HCT116 (cell line): ENCODE data around the gene HMGCS2. TPM values are rescaled to one million over a fixed set of nuclear protein-coding genes. Genes with fewer than 3 reads are reported as not detected.

ENCODE experiments used
- ATAC-seq: fragments of 200-7000 bp; cut with Tn5 transposase; 2 replicates; pipeline ENCODE4 v1.9.1; 2020; ENCODE audit warnings: mild to moderate bottlenecking, moderate library complexity
- BruUV-seq: library from RNA; stranded (reverse); fragments of 400-500 nt; replicated peaks from 2 replicates; lab custom pipeline; 2021; lab: Mats Ljungman, UMichigan
- CTCF ChIA-PET: fragments of 300-600 bp; sonication (Branson Sonifier 250); formaldehyde crosslinking; loops from one replicate; lab custom pipeline; 2021; ENCODE audit warnings: antibody characterized with exemption; lab: Charles Lee
- POLR2A ChIA-PET: fragments of 300-600, 350-600 bp; sonication (Branson Sonifier 250); formaldehyde crosslinking; loops from one replicate; lab custom pipeline; 2021; ENCODE audit warnings: antibody characterized with exemption; lab: Charles Lee
- RAD21 ChIA-PET, 2 experiments: fragments of 300-600 bp; sonication (Branson Sonifier 250); formaldehyde crosslinking; loops; one replicate each; lab custom pipeline; 2023; ENCODE audit warnings: low total read pairs in 2 of 2; ENCODE audit not compliant: uncharacterized antibody in 2 of 2, unreplicated experiment in 2 of 2, low non-redundant PET in 1 of 2; lab: Charles Lee
- DNase-seq: peaks from one replicate; pipeline ENCODE4 v3.0.0-alpha.2; 2010; ENCODE audit warnings: low read depth, low spot score
- H2AFZ ChIP-seq: fragments of 200-600 bp; shearing (Covaris generic), sonication (generic); 2 replicates; pipeline ENCODE4 v1.6.1; 2017; ENCODE audit warnings: low read depth, mixed run types, mixed read lengths, antibody characterized with exemption, low read length; ENCODE audit not compliant: poor library complexity, severe bottlenecking
- H3K27ac ChIP-seq: 2 replicates; pipeline ENCODE4 v1.5.1; 2012; ENCODE audit warnings: low read depth, low read length
- H3K27me3 ChIP-seq: fragments of 200-600 bp; sonication (generic); 2 replicates; pipeline ENCODE4 v1.6.1; 2016; ENCODE audit warnings: mixed run types, low read length, mixed read lengths; ENCODE audit not compliant: insufficient read depth
- H3K36me3 ChIP-seq, 2 experiments: fragments of 200-500 bp in 1 of 2; fragments of 200-600 bp in 1 of 2; sonication (Bioruptor generic) in 1 of 2; sonication (generic) in 1 of 2; 2 replicates each; pipeline versions ENCODE4 v1.5.1 to v1.6.1; 2014 to 2016; ENCODE audit warnings: low read length in 2 of 2, inconsistent platforms in 1 of 2, mixed read lengths in 1 of 2, mixed run types in 1 of 2; ENCODE audit not compliant: insufficient read depth in 2 of 2, control insufficient read depth in 1 of 2
- H3K4me1 ChIP-seq, 2 experiments: fragments of 200-600 bp in 1 of 2; sonication (generic) in 1 of 2; 2 replicates each; pipeline versions ENCODE4 v1.5.1 to v1.6.1; 2012 to 2017; ENCODE audit warnings: low read length in 2 of 2, inconsistent platforms in 1 of 2, mild to moderate bottlenecking in 1 of 2, mixed read lengths in 1 of 2, mixed run types in 1 of 2, moderate library complexity in 1 of 2; ENCODE audit not compliant: insufficient read depth in 2 of 2, control insufficient read depth in 1 of 2
- H3K4me2 ChIP-seq: fragments of 200-600 bp; sonication (generic); 2 replicates; pipeline ENCODE4 v1.6.1; 2017; ENCODE audit warnings: mixed run types, low read length, mixed read lengths
- H3K4me3 ChIP-seq, 2 experiments: fragments of 200-600 bp in 1 of 2; sonication (generic) in 1 of 2; replicated peaks in 1 of 2; 2 replicates each; pipeline ENCODE4 v1.5.1; 2011 to 2016; ENCODE audit warnings: low read length in 2 of 2, control low read depth in 1 of 2, low read depth in 1 of 2, mild to moderate bottlenecking in 1 of 2, mixed read lengths in 1 of 2, mixed run types in 1 of 2
- H3K79me2 ChIP-seq: fragments of 200-600 bp; sonication (generic); 2 replicates; pipeline ENCODE4 v1.6.1; 2017; ENCODE audit warnings: mild to moderate bottlenecking, mixed run types, low read length, moderate library complexity, mixed read lengths; ENCODE audit not compliant: insufficient read depth
- H3K9ac ChIP-seq: fragments of 200-600 bp; sonication (generic); 2 replicates; pipeline ENCODE4 v1.6.1; 2016; ENCODE audit warnings: low read length, mixed read lengths
- H3K9me2 ChIP-seq: fragments of 200-600 bp; sonication (generic), shearing (Covaris generic); 2 replicates; pipeline ENCODE4 v1.6.1; 2017; ENCODE audit warnings: mixed run types, mild to moderate bottlenecking, moderate library complexity; ENCODE audit not compliant: insufficient read depth
- H3K9me3 ChIP-seq, 2 experiments: fragments of 200-500 bp in 1 of 2; fragments of 200-600 bp in 1 of 2; sonication (Bioruptor generic) in 1 of 2; sonication (generic) in 1 of 2; 2 replicates each; pipeline ENCODE4 v1.6.1; 2014 to 2017; ENCODE audit warnings: low read length in 2 of 2, mixed read lengths in 2 of 2, inconsistent platforms in 1 of 2, low read depth in 1 of 2, mild to moderate bottlenecking in 1 of 2, mixed run types in 1 of 2, moderate library complexity in 1 of 2; ENCODE audit not compliant: control insufficient read depth in 1 of 2, insufficient read depth in 1 of 2
- H4K20me1 ChIP-seq: fragments of 200-600 bp; sonication (generic), shearing (Covaris generic); 2 replicates; pipeline ENCODE4 v1.6.1; 2017; ENCODE audit warnings: mixed run types, mild to moderate bottlenecking, moderate library complexity; ENCODE audit not compliant: insufficient read depth
- YY1 ChIP-seq: IDR thresholded peaks from 2 replicates; pipeline ENCODE4 v1.6.1; 2011; ENCODE audit warnings: low read length, low read depth, moderate library complexity, mild to moderate bottlenecking; ENCODE audit not compliant: insufficient replicate concordance; ENCODE audit errors: extremely low read depth
- intact Hi-C: fragments of 100-400 bp; cut with micrococcal nuclease; formaldehyde crosslinking; loops from 2 replicates; pipeline ENCODE4 v1.10.0; 2022
- total RNA-seq: library from RNA; stranded (reverse); gene quantifications from one replicate; pipeline ENCODE4 v1.2.1, GENCODE V29; 2021; ENCODE audit not compliant: unreplicated experiment
- TF ChIP-seq, protein P1 (sequence below): IDR thresholded peaks from 2 replicates; pipeline ENCODE4 v1.6.1; 2012; ENCODE audit warnings: low read depth
- TF ChIP-seq, protein P2 (sequence below): IDR thresholded peaks from 2 replicates; pipeline ENCODE4 v1.6.1; 2011; ENCODE audit warnings: mild to moderate bottlenecking, low read length, moderate library complexity; ENCODE audit not compliant: insufficient replicate concordance; ENCODE audit errors: extremely low read depth

HMGCS2 gene
- total RNA-seq, 1 experiment from 2014 or later, result 0.20 TPM

- TF ChIP-seq, protein P1, sequence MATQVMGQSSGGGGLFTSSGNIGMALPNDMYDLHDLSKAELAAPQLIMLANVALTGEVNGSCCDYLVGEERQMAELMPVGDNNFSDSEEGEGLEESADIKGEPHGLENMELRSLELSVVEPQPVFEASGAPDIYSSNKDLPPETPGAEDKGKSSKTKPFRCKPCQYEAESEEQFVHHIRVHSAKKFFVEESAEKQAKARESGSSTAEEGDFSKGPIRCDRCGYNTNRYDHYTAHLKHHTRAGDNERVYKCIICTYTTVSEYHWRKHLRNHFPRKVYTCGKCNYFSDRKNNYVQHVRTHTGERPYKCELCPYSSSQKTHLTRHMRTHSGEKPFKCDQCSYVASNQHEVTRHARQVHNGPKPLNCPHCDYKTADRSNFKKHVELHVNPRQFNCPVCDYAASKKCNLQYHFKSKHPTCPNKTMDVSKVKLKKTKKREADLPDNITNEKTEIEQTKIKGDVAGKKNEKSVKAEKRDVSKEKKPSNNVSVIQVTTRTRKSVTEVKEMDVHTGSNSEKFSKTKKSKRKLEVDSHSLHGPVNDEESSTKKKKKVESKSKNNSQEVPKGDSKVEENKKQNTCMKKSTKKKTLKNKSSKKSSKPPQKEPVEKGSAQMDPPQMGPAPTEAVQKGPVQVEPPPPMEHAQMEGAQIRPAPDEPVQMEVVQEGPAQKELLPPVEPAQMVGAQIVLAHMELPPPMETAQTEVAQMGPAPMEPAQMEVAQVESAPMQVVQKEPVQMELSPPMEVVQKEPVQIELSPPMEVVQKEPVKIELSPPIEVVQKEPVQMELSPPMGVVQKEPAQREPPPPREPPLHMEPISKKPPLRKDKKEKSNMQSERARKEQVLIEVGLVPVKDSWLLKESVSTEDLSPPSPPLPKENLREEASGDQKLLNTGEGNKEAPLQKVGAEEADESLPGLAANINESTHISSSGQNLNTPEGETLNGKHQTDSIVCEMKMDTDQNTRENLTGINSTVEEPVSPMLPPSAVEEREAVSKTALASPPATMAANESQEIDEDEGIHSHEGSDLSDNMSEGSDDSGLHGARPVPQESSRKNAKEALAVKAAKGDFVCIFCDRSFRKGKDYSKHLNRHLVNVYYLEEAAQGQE, result no peak
Observed at GRCh38 chr1:119740261-119740660, 28.4 kb downstream of the HMGCS2 start (continued).

DNA sequence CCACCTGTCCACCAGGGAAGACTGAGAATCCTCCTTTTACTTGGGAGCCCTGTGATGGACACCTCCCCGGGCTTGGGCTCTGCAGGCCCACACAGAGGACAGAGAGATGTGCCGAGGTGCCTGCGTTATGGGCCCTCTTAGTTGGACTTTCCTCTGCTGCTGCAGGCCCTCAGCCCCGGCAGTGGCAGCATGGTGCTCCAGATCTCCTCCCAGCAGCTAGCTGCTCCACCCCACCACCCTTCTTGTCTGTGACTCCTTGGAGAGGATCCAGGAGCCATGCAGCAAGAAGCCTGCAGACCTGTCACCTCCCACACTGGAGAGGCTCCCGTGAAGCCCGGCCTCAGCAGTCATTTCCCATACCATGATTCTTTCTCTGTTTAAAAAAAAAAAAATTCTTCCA, 29.6 kb downstream of the HMGCS2 start:
- CTCF ChIA-PET, result no interaction called here

More for the DNA sequence above, 29.6 kb downstream of the HMGCS2 start:
- RAD21 ChIA-PET, result no interaction called here
- intact Hi-C loops, result no loop called here
- H3K27me3 ChIP-seq, result no peaks in the 10 kb centered on the region
- no peaks in the 10 kb centered on the region for H3K9me3 ChIP-seq
- H4K20me1 ChIP-seq, result no peaks in the 10 kb centered on the region
- H2AFZ ChIP-seq, result no peak overlapping the region
- TF ChIP-seq YY1, result no peak
- TF ChIP-seq, protein P2, sequence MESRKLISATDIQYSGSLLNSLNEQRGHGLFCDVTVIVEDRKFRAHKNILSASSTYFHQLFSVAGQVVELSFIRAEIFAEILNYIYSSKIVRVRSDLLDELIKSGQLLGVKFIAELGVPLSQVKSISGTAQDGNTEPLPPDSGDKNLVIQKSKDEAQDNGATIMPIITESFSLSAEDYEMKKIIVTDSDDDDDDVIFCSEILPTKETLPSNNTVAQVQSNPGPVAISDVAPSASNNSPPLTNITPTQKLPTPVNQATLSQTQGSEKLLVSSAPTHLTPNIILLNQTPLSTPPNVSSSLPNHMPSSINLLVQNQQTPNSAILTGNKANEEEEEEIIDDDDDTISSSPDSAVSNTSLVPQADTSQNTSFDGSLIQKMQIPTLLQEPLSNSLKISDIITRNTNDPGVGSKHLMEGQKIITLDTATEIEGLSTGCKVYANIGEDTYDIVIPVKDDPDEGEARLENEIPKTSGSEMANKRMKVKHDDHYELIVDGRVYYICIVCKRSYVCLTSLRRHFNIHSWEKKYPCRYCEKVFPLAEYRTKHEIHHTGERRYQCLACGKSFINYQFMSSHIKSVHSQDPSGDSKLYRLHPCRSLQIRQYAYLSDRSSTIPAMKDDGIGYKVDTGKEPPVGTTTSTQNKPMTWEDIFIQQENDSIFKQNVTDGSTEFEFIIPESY, result no peak
- TF ChIP-seq, all 23 proteins: peak for 0
- H3K4me1 ChIP-seq, result no peaks in the 10 kb centered on the region
- H3K27ac ChIP-seq, result no peak overlapping the region
- ATAC-seq (no peak), DNase-seq (no peak)
- no peaks in the 10 kb centered on the region for H3K9me2 ChIP-seq
- H3K79me2 ChIP-seq, result no peaks in the 10 kb centered on the region
- no peak overlapping the region for H3K4me3 ChIP-seq
- BruUV-seq, result no TSS peak
- POLR2A ChIA-PET, result no interaction called here
- H3K4me2 ChIP-seq, result no peak overlapping the region
- no peak overlapping the region for H3K9ac ChIP-seq
- H3K36me3 ChIP-seq, result peaks cover 3 to 16% of the 10 kb centered on the region in 2 experiments; a peak in 2 of 4 replicates
